H1 (cell line): ENCODE results near the gene ING5.

Experiments
- ASH2L ChIP-seq: fragments of 200-600, 300-600 bp; sonication (generic); IDR thresholded peaks from one replicate; pipeline ENCODE4 v1.7.1; 2017; ENCODE audit warnings: low read length
- CTCF ChIP-seq, 3 experiments: IDR thresholded peaks; 1 replicate in 2 of 3; 2 replicates in 1 of 3; pipeline versions ENCODE4 v1.5.1 to v1.6.1; 2011; ENCODE audit warnings: low read length in 3 of 3, mild to moderate bottlenecking in 3 of 3, inconsistent platforms in 2 of 3, low read depth in 1 of 3, moderate library complexity in 1 of 3; ENCODE audit not compliant: insufficient read depth in 1 of 3; ENCODE audit errors: control extremely low read depth in 1 of 3
- EP300 ChIP-seq, 2 experiments: IDR thresholded peaks; 1 replicate in 1 of 2; 2 replicates in 1 of 2; pipeline ENCODE4 v1.6.1; 2011 to 2012; ENCODE audit warnings: low read depth in 2 of 2, low read length in 2 of 2, mild to moderate bottlenecking in 2 of 2, borderline replicate concordance in 1 of 2, inconsistent platforms in 1 of 2, moderate library complexity in 1 of 2
- HDAC2 ChIP-seq, 2 experiments: fragments of 300-600 bp in 1 of 2; sonication (generic) in 1 of 2; IDR thresholded peaks; 2 replicates each; pipeline ENCODE4 v1.6.1; 2011 to 2012; ENCODE audit warnings: low read depth in 2 of 2, low read length in 2 of 2, mild to moderate bottlenecking in 2 of 2, moderate library complexity in 2 of 2, borderline replicate concordance in 1 of 2, inconsistent platforms in 1 of 2
- JUND ChIP-seq: IDR thresholded peaks from 2 replicates; pipeline ENCODE4 v1.6.1; 2011; ENCODE audit warnings: mild to moderate bottlenecking, improper control_type of control experiment, low read length
- KDM5A ChIP-seq: fragments of 200-600 bp; IDR thresholded peaks from 2 replicates; pipeline ENCODE4 v1.7.1; 2012; ENCODE audit warnings: mild to moderate bottlenecking, low read length, inconsistent platforms, mixed read lengths
- MAFK ChIP-seq: IDR thresholded peaks from 2 replicates; pipeline ENCODE4 v1.6.1; 2012; ENCODE audit warnings: low read depth, mild to moderate bottlenecking, improper control_type of control experiment, low read length
- MAX ChIP-seq: IDR thresholded peaks from 2 replicates; pipeline ENCODE4 v1.6.1; 2012; ENCODE audit warnings: inconsistent platforms
- POLR2A ChIP-seq, 2 experiments: IDR thresholded peaks; 1 replicate in 1 of 2; 2 replicates in 1 of 2; pipeline ENCODE4 v1.6.1; 2011; ENCODE audit warnings: low read depth in 2 of 2, low read length in 2 of 2, mild to moderate bottlenecking in 2 of 2; ENCODE audit errors: control extremely low read depth in 1 of 2
- POU5F1 ChIP-seq: IDR thresholded peaks from 2 replicates; pipeline ENCODE4 v1.6.1; 2011; ENCODE audit warnings: low read depth, mild to moderate bottlenecking, low read length, moderate library complexity
- RAD21 ChIP-seq, 2 experiments: IDR thresholded peaks in 1 of 2; conservative IDR thresholded peaks in 1 of 2; 2 replicates each; pipeline ENCODE4 v1.6.1; 2011; ENCODE audit warnings: low read depth in 2 of 2, low read length in 2 of 2, improper control_type of control experiment in 1 of 2, inconsistent platforms in 1 of 2, mild to moderate bottlenecking in 1 of 2, moderate library complexity in 1 of 2
- TAF1 ChIP-seq: IDR thresholded peaks from 2 replicates; pipeline ENCODE4 v1.6.1; 2011; ENCODE audit warnings: mild to moderate bottlenecking, low read depth, low read length
- ZNF274 ChIP-seq: IDR thresholded peaks from 2 replicates; pipeline ENCODE4 v1.7.0; 2012; ENCODE audit warnings: low read length, borderline replicate concordance; ENCODE audit errors: extremely low read depth

- TF ChIP-seq CTCF (IDR thresholded peaks at IDR 0.05; ENCODE audit: control extremely low read depth in 1 of 3, insufficient read depth in 1 of 3, low read depth in 1 of 3, low read length in 3 of 3) = no peak
- no peak for TF ChIP-seq POLR2A (IDR thresholded peaks at IDR 0.05; ENCODE audit: control extremely low read depth in 1 of 2, low read depth in 2 of 2, low read length in 2 of 2)
- no peak for TF ChIP-seq EP300 (IDR thresholded peaks at IDR 0.05; ENCODE audit: borderline replicate concordance in 1 of 2, low read depth in 2 of 2, low read length in 2 of 2)
- no peak for TF ChIP-seq ASH2L
- TF ChIP-seq KDM5A = no peak
- TF ChIP-seq RAD21 (IDR thresholded peaks at IDR 0.05 in 1 of 2, conservative IDR thresholded peaks at IDR 0.05 in 1 of 2; ENCODE audit: low read depth in 2 of 2, low read length in 2 of 2) = no peak
- TF ChIP-seq ZNF274 = no peak
- no peak for TF ChIP-seq MAX
- no peak for TF ChIP-seq MAFK
- TF ChIP-seq JUND = no peak
- no peak for TF ChIP-seq TAF1
- TF ChIP-seq POU5F1 = no peak
- TF ChIP-seq HDAC2 (IDR thresholded peaks at IDR 0.05; ENCODE audit: borderline replicate concordance in 1 of 2, low read depth in 2 of 2, low read length in 2 of 2) = no peak
These were observed 43.5 kb upstream of the ING5 start for GRCh38 chr2:241658296-241658695.
